MG63 (cell line): ENCODE data around the gene PSTPIP1. TPM values are rescaled to one million over a fixed set of nuclear protein-coding genes. Genes with fewer than 3 reads are reported as not detected.

Experiments
- DNase-seq: peaks from one replicate; pipeline ENCODE4 v3.0.0-alpha.2; 2020
- H3K27me3 ChIP-seq: fragments of 250-450 bp; sonication (Bioruptor Pico); 2 replicates; pipeline ENCODE4 v1.5.1; 2020; ENCODE audit warnings: mild to moderate bottlenecking, moderate library complexity
- H3K36me3 ChIP-seq: fragments of 250-450 bp; sonication (Bioruptor Pico); 2 replicates; pipeline ENCODE4 v1.5.1; 2020; ENCODE audit warnings: mild to moderate bottlenecking, moderate library complexity
- H3K4me3 ChIP-seq: fragments of 250-450 bp; sonication (Bioruptor Pico); 2 replicates; pipeline ENCODE4 v1.5.1; 2020; ENCODE audit warnings: mild to moderate bottlenecking, moderate library complexity
- H3K9me3 ChIP-seq: fragments of 250-450 bp; sonication (Bioruptor Pico); 2 replicates; pipeline ENCODE4 v1.5.1; 2020; ENCODE audit warnings: mild to moderate bottlenecking, moderate library complexity
- total RNA-seq: library from RNA; depleted of rRNA; stranded (reverse); fragments of >200 nt; shearing (Covaris generic); gene quantifications from 2 replicates; pipeline ENCODE4 v1.2.3, GENCODE V29; 2014; ENCODE audit warnings: low replicate concordance

The PSTPIP1 gene
- total RNA-seq, 1 experiment from 2014 or later, result not detected

- no peaks in the 10 kb centered on the region for H3K9me3 ChIP-seq
- no peaks in the 10 kb centered on the region for H3K36me3 ChIP-seq
- H3K27me3 ChIP-seq, result no peaks in the 10 kb centered on the region
- DNase-seq, result no peak
- no peak overlapping the region for H3K4me3 ChIP-seq
Observed at GRCh38 chr15:77021088-77021481, 26.2 kb downstream of the PSTPIP1 start.

- DNase-seq, result no peak
- H3K27me3 ChIP-seq, result no peaks in the 10 kb centered on the region
- H3K4me3 ChIP-seq, result no peak overlapping the region
- H3K36me3 ChIP-seq, result no peaks in the 10 kb centered on the region
- H3K9me3 ChIP-seq, result no peaks in the 10 kb centered on the region
Observed at GRCh38 chr15:77021803-77022381, 27.0 kb downstream of the PSTPIP1 start.

GRCh38 chr15:77022646-77023575, 28.0 kb downstream of the PSTPIP1 start:
- DNase-seq, result no peak
- Histone ChIP-seq H3K9me3 (no peaks in the 10 kb centered on the region), H3K4me3 (no peak overlapping the region), H3K27me3 (no peaks in the 10 kb centered on the region), H3K36me3 (no peaks in the 10 kb centered on the region)

- DNase-seq, result no peak
- Histone ChIP-seq H3K36me3 (no peaks in the 10 kb centered on the region), H3K9me3 (no peaks in the 10 kb centered on the region), H3K4me3 (no peak overlapping the region), H3K27me3 (no peaks in the 10 kb centered on the region)
Observed at GRCh38 chr15:77023576-77024272, 28.8 kb downstream of the PSTPIP1 start.

GRCh38 chr15:77024273-77025082, 29.6 kb downstream of the PSTPIP1 start:
- Histone ChIP-seq H3K9me3 (no peaks in the 10 kb centered on the region), H3K36me3 (no peaks in the 10 kb centered on the region), H3K4me3 (no peak overlapping the region), H3K27me3 (no peaks in the 10 kb centered on the region)
- DNase-seq, result peak; percentile 43

- H3K36me3 ChIP-seq, result no peaks in the 10 kb centered on the region
- no peak for DNase-seq
- H3K9me3 ChIP-seq, result no peaks in the 10 kb centered on the region
- H3K4me3 ChIP-seq, result no peak overlapping the region
- H3K27me3 ChIP-seq, result no peaks in the 10 kb centered on the region
Observed at GRCh38 chr15:77025083-77025901, 30.4 kb downstream of the PSTPIP1 start.

- no peak for DNase-seq
- Histone ChIP-seq H3K36me3 (no peaks in the 10 kb centered on the region), H3K4me3 (no peak overlapping the region), H3K27me3 (no peaks in the 10 kb centered on the region), H3K9me3 (no peaks in the 10 kb centered on the region)
Observed at GRCh38 chr15:77025941-77026411, 31.1 kb downstream of the PSTPIP1 start.

GRCh38 chr15:77026501-77027110, 31.7 kb downstream of the PSTPIP1 start:
- no peaks in the 10 kb centered on the region for H3K36me3 ChIP-seq
- H3K4me3 ChIP-seq, result no peak overlapping the region
- no peak for DNase-seq
- no peaks in the 10 kb centered on the region for H3K9me3 ChIP-seq
- no peaks in the 10 kb centered on the region for H3K27me3 ChIP-seq

- no peak overlapping the region for H3K4me3 ChIP-seq
- no peaks in the 10 kb centered on the region for H3K27me3 ChIP-seq
- no peaks in the 10 kb centered on the region for H3K36me3 ChIP-seq
- no peak for DNase-seq
- H3K9me3 ChIP-seq, result no peaks in the 10 kb centered on the region
Observed at GRCh38 chr15:77027111-77027696, 32.3 kb downstream of the PSTPIP1 start.

- Histone ChIP-seq H3K4me3 (no peak overlapping the region), H3K9me3 (no peaks in the 10 kb centered on the region), H3K27me3 (no peaks in the 10 kb centered on the region), H3K36me3 (no peaks in the 10 kb centered on the region)
- no peak for DNase-seq
Observed at GRCh38 chr15:77027697-77028450, 32.9 kb downstream of the PSTPIP1 start.

GRCh38 chr15:77028451-77029165, 33.7 kb downstream of the PSTPIP1 start:
- no peaks in the 10 kb centered on the region for H3K9me3 ChIP-seq
- H3K36me3 ChIP-seq, result no peaks in the 10 kb centered on the region
- H3K27me3 ChIP-seq, result no peaks in the 10 kb centered on the region
- no peak overlapping the region for H3K4me3 ChIP-seq
- no peak for DNase-seq

- Histone ChIP-seq H3K9me3 (no peaks in the 10 kb centered on the region), H3K4me3 (no peak overlapping the region), H3K36me3 (no peaks in the 10 kb centered on the region), H3K27me3 (no peaks in the 10 kb centered on the region)
- no peak for DNase-seq
Observed at GRCh38 chr15:77029166-77030047, 34.5 kb downstream of the PSTPIP1 start.
